ENCODE data around the gene ABHD1.

Gene ABHD1

DNA sequence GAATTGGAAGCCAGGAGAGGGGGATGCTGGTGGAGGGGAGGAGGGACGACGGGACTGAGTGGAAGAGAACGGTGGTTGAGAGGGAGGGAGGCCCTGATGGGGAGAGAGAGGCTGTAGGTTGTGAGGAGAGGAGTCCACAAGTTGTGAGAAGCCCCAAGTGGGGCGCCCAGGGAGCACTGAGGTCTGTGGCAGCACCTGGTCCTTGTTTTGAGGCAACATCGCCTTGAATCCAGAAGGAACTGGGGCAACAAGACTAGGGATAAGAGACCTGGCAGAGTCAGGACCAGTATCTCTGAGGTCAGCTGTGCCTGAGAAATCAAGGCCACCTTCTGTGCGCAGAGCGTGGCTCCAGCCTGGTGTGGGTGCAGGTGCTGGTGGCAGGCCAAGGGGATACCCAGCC lies 14.5 kb downstream of the ABHD1 start:
- no peak for DNase-seq

DNA sequence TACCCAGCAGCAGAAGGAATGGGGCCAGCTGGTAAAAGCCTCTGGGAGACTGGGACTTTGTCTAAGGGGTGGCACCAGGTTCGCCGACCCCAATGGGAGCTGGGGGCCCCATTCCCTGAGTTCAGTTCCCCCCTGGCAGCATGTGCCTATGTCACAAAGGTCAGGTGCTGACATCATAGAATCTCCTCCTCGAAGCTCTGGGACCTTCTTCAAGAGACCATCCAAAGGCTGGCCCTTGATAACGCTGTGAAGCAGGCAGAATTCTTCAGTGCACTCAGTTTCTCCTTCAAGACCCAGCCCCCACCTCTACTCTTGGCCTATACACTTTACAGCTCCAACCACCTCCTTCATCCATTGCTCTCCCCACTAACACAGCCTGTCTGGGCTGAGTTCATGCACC lies 15.7 kb downstream of the ABHD1 start, which contains the start of gene PRR30:
PRR30 (minus strand) TSS at position 101 of the 400 bp plus-strand sequence. CDS start 1,081 bp downstream, outside the sequence.
- DNase-seq = no peak

DNA sequence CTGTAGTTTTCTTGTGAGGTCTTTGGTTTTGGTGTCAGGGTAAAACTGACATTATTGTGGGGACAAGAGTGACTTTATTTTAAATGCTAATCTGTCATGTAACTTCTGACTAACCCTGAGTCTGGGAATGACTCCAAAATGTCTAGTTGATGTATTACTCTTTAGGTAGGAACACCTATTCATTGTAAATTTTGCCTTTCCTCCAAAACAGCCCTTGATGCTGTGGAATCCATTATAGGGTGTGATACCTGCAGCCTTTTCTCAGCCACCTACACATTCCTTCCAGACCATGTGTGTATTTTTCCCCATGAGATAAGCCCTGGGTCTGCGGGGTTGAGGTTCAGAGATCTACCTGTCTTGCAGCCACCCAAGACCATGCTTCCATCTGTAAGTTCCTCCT lies 19.7 kb downstream of the ABHD1 start:
- DNase-seq = no peak

DNA sequence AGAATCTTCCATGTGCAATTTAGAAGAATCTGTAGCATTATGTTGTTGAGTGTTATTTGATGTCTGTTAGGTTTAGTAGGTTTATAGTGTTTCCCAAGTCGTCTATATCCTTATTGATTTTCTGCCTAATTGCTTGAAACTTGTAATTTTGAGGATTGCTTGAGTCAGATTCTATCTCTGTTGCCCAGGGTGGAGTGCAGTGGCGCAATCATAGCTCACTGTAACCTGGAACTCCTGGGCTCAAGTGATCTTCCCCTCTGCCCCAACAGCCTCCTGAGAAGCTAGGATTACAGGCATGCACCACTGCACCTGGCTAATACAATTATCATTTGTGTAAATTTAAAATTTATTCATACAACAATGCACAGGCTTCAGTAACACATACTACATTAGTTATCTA lies 22.1 kb downstream of the ABHD1 start:
- no peak for DNase-seq

DNA sequence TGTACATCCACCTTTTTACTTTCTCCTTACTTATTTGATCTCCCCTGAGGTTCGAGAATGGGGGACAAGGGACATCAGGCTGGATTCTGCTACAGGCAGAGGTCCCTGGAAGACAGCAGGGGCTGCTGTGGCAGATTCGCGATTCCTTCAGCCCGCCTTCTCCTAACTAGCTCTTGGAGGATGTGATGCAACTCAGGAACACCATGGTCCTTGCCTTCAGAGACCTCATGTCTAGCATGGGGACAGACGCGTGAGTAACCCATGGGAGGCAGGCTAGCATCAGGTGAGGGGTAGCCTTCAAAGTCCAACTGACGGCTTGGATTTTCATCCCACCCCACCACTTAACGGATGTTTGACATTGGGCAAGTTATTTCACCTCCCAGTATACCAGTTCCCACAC lies 24.3 kb downstream of the ABHD1 start:
- no peak for DNase-seq

DNA sequence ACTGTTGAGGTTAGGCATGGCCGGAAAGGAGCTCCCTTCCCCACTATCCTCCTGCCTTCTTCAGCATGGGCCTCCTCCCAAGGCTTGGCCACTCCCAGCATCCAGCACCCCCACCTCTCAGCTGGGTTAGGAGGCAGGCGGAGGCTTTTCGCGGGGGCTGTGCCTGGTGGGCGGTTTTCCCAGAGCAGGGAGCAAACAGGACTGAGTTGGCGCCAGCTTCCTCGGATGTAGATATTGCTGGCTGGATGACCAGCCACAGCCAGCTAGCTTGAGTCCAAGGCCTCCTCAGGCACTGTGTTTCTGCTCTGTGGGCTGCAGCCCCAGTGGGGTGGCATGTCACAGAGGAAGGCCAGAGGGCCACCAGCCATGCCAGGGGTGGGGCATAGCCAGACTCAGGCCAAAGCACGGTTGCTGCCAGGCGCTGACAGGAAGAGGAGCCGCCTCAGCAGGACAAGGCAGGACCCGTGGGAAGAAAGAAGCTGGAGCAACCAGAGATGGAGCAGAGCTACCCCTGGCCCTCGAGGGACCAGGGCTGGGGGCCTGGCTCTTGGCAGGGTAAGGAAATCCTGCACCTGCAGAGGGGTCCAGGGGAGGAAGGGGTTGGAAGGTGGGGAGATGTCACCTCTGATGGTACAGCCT lies 25.3 kb downstream of the ABHD1 start, which contains the start of gene TCF23:
TCF23 (plus strand) TSS at position 204 of the 639 bp plus-strand sequence; CDS start at position 334, 130 bp downstream.
- no peak for DNase-seq

DNA sequence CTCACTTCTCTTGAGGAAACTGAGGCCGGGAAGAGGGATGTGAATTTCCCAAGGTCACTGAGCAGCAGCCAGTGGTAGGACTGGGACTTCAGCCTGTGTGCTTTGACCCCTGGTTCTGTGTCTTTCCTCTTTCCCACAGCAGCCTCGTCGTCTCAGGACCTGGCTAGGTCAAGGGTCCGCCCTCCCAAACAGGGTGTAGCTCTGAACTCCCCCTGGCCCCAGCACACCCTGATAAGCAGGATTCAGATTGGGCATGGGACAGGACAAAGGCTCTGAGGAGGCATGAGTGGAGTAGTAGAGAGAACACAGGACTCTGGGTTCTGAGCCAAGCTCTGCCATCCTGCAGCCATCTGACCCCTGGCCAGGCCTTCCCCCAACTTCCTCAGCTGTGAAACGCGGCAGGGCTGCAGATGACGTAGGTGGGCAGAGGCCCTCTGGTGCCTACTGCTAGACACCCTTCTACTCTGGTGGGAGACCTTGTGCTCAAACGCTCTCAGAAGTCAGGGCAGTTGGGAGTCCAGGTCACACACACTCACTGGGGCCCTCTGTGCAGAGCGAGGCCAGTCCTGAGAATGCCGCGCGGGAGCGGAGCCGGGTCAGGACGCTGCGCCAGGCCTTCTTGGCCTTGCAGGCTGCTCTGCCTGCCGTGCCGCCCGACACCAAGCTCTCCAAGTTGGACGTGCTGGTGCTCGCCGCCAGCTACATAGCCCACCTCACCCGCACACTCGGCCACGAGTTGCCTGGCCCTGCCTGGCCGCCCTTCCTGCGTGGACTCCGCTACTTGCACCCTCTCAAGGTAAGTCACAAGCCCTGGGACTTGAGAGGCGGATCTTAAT lies 26.2 kb downstream of the ABHD1 start:
- DNase-seq = no peak

DNA sequence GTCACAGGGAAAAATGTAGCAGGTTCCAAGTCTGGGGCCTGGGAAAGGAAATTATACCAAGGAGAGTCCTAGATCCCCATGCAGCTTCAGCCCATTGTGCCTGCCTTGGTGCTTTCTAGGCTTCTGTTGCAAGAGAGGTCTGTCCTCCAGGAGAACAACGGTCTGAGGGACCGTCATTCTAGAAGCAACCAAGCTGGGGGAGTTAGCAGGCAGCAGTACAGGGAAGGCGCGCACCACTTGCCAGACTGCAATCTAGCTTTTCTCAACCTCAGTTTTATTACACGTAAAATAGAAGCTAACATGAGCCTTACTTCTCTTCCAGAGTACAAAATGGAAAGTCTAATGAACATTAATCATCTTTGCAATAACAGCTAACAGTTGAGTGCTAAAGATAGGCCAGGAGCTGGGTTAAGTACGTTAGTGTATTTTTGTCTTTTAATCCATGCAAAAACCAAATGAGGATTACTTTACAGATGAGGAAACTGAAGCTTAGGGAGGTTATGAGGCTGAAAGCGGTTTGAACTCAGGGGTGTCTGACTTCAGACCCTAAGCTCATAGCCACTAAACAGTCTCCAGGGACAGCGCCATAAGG lies 27.1 kb downstream of the ABHD1 start:
- no peak for DNase-seq

DNA sequence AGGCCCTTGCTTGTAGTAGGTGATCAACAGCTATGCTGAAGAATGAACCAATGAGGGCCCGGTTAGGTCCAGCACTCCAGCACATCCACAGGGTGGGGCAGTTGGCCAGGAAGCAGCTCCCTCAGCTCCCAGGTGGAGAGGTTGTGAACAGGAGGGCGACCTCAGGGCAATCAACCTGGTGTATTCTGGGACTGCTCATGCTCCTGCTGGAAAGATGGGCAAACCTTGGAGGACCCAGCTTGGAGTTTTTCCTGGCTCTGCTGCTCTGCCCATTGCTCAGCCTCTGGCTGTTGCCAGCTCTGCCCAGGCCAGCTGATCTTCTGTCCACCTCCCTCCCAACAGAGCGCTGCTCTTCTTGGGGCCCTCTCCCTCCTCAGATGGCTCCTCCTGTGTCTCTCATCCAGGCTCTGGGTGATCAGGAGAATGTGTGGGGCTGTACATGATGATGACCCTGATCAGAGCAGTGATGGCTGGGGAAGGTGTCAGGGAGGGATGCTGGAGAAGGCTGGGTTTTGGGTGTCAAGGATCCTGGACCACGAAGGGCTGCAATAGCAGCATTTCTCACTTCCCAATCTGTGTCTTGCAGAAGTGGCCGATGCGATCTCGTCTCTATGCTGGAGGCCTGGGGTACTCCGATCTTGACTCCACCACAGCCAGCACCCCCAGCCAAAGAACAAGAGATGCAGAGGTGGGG lies 28.6 kb downstream of the ABHD1 start:
- DNase-seq = peak; percentile 25

DNA sequence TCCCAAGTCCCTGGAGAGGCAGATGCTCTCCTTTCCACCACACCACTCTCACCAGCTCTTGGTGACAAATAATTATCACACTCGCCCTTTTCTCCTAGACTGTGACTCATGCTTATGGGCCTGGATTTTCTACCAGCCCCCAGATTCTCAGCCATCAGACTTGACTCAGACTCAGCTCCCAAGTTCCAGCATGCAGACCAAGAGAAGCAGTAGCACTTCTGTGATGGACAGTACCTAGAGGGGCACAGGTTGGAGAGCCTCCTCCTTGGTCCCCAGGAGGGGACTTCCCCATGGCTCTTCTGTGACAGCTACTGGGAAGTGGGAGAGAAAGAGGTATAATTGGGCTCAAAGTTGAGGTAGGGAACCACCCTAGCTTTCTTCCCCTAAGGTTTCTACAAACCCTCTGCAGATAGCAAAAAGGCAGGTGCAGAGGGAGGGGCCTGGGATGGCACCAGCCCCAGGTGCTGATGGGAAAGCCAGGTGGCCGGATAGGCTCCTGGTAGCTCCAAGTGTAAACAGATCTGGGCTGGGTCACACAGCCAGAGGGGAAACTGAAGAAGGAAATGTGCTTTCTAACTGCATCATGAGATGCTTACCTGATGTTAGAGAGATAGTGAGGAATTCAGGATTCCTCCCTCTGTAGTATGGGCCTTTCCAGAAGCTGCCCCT lies 29.3 kb downstream of the ABHD1 start:
- DNase-seq = peak; percentile 71

DNA sequence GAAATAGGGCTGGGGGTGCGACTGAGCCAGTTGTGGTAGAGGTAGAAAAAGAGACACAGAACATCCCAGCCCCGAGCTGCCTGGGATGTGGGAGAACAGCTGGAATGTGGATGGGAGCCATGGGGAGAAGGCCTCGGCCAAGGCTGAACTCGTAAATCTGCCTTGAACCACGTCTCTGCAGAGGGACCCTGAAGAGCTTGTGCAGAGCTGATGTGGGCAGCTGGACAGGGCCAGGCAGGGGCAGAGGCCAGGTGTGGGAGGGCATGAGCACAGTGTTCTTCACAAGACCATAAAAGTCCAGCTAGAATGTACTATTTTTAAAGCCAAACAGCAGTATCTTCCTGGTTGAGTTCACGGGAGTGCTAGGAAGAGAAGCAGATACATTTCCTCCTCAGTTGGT lies 30.9 kb downstream of the ABHD1 start:
- DNase-seq = no peak

DNA sequence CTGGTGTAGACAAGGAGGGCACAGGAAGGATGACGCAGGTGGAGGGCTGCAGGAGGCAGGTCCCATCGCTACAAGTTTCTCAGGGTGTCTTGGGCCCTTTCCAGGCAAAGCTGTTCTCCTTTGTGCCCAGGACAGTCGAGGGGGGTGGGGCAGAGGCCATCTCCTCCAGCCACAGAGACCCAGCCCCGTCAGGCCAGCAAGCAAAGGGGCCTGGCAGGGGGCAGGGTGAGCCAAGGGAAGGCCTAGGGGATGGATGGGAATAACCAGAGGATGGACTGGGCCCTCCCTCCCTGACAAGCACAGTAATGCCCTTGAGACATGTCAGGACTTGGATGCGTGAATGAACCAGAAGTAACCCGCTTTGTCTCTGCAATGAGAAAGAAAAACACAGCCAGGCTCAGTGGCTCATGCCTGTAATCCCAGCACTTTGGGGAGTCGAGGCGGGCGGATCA lies 31.5 kb downstream of the ABHD1 start:
- no peak for DNase-seq

DNA sequence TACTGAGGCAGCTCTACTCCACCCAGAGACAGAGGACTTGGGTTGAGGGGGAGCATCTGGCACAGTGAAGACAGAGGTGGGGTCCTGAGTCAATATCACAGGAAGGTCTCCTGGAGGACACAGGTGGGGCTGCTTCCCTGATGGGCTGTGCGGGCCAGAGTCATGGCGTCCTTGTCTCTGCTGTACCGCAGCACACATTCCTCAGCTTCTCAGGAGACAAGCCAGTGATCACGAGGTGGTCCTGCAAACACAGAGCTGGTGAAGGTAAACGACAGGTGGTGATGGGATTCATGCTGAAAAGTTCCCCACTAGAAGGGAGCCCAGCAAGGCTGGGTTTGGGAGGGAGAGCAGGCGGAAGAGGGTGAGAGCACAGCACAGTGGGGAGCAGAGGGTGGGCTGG lies 34.9 kb downstream of the ABHD1 start:
- DNase-seq = no peak

DNA sequence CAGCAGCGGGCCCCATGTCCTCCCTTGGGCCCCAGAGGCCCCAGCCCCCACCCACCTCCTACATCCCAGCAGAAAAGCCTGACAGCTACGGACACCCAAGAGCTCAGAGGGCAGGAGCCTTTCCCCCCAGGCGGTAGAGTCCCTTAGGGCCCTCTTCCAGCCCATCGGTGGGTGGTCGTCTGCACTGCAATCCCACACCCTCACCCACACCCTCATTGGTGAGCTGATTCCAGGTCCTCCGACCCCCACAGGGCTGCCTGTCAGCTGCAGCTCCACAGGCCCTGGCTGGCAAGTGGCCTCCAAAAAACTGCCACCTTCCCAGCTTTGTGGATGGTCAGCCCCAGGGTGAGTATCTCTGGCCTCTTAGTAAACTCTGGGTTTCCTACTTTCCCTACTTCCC lies 35.7 kb downstream of the ABHD1 start:
- no peak for DNase-seq

DNA sequence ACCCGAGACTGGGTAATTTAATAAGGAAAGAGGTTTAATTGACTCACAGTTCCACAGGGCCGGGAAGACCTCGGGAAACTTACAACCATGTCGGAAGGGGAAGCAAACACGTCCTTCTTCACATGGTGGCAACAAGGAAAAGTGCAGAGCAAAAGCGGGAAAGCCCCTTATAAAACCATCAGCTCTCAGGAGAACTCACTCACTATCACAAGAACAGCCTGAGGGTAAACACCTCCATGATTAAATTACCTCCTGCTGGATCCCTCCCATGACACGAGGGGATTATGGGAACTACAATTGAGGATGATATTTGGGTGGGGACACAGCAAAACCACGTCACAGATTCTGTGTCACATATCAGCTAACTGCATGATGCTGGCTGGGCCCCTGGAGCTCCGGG lies 36.6 kb downstream of the ABHD1 start:
- no peak for DNase-seq

DNA sequence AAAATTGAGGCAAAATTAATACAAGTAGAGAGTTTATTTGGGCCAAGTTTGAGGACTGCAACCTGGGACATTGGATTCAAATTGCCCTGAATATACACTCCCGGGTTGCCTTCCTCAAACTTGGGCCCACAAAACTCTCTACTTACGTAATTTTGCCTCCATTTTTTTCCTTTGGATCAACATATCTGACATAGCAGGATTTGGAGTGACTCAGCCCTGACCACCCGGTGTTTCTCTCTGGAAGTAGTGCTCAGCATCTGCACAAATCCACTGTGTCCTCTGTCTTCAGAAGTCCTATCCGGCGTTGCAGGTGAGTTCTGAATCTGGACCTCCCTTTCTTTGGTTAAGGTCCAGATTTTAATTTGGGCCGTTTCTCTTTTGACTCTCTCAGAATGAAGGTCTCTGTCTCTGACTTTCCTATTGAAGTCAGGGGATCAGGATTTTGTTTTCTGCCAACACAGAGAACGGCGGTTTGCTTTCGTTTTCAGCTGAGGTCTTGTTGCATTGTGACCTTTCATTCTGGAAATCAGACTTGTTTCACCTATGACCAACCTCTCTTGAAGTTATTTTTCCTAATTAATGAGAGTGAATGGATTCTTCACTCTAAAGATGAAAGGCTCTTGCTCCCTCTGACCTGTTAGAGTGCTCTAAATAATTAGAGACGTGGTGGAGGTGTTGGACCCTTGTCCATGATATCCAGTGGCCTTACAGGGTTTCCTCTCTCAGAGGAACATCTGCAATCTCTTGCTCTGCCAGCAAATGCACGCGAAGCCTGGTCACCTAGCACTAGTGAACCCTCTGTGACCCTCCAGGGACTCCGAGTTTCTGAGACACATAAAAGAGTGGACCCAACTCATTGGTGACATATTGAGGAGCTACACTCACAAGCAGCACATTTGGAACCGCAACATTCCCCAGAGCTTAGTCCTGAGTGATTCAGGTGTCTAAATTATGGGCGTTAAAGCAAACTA lies 38.8 kb downstream of the ABHD1 start:
- no peak for DNase-seq

DNA sequence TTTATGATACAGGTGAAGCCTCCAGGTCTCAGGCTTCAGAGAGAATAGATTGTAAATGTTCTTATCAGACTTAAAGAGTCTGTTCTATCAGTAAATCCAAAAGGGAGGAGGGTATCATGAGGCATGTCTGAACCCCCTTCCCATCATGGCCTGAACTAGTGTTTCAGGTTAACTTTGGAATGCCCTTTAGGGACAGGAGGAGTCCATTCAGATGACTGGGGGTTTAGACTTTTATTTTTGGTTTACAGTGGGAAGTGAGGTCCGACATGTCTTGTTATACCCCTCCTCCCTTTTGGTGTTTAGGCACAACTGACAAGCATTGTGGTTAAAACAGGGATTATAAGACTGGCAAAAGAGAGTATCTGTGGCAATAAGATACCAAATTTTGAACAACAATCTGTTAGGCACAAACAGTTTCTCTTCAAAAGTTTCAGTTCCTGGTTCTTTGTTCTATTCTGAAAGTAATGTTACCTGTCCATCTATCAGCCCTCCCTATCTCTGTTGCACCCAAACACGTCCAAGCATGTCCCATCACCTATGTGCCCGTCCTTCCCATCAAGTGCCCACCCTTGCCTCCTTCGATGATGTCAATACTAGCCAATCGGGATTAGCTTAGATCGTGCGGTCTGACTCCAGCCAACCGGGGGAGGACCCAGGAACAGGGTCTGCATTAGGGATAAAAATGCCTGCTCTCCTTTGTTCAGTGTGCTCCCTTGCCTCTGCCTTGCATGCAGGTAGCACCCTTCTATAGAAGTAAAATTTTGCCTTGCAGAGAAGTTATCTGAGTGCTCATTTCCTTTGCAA lies 41.5 kb downstream of the ABHD1 start:
- DNase-seq = no peak

DNA sequence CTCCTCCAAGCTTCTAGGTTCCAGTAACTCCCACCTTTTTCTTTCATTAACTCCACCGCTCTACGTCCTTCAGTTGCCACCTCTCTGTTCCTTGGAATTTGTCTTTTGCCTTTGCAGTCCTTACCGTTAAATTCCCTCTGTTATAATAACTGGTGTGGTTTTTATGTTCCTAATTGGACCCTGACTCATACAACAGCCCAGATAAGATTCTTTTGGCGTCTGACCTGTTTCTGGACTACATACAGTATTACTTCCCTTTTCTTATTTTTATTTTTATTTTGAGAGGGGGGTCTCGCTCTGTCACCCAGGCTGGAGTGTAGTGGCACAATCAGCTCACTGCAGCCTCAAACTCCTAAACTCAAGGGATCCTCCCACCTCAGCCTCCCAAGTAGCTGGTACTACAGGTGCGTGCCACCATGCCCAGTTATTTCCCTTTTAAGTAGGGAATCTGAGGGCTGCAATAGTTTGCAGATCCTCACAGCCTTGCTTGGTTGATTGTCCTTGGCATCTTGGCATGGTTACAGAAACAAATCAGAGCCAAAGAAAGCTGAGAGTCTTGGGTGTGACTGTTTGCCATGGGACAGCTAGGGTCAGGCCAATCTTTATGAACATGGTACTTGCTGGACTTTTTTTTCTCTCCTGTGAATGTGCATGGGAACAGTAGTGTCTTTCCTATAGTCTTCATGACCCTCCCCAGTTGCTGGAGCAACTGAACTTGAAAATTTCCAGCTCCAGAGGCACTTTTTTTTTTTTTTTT lies 47.1 kb downstream of the ABHD1 start:
- no peak for DNase-seq

DNA sequence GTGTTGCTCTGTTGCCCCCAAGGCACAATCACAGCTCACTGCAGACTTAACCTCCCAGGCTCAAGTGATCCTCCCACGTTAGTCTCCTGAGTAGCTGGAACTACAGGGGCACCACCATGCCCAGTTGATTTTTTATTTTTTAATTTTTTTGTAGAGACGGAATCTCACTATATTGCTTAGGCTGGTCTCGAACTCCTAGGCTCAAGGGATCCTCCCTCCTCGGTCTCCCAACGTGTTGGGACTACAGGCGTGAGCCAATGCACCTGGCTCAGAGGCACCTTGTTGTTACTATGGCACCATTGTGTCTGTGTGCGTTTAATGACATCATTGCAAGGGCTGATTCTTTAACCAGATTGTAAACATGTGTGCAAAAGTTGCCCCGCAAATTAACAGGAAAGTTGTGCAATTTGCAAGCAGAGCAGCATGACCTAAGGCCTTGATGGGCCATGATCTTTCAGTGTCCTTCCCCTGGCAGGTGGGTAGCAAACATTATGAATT lies 47.8 kb downstream of the ABHD1 start:
- DNase-seq = no peak

DNA sequence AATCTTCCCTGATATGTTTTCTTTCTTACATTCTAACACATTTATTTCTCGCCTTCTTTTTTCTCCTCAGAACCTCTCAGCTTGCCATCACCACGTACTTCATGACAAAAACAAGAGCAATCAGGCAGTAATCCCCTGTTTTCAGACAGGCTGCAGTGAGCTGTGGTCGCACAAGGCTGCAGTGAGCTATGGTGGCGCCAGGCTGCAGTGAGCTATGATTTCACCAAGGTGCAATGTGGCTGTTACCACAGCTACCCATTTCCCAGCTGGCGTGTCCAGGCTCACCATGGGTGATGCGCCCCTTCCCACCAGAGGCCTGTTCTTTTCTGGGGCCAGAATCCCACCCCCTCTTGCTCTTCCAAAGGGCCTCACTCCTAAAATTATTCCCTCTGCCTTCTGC lies 51.0 kb downstream of the ABHD1 start:
- no peak for DNase-seq

Data from NCI-H510A (cell line).